IPS-NIHi11 (cell line): ENCODE measurements around the gene DDX56.
A peak's percentile ranks its signal among the peaks of the same experiment; 100 is the strongest.

Experiments
- DNase-seq: peaks from one replicate; pipeline ENCODE4 v3.0.0; 2012; ENCODE audit warnings: mixed read lengths, low spot score

Gene DDX56

DNA sequence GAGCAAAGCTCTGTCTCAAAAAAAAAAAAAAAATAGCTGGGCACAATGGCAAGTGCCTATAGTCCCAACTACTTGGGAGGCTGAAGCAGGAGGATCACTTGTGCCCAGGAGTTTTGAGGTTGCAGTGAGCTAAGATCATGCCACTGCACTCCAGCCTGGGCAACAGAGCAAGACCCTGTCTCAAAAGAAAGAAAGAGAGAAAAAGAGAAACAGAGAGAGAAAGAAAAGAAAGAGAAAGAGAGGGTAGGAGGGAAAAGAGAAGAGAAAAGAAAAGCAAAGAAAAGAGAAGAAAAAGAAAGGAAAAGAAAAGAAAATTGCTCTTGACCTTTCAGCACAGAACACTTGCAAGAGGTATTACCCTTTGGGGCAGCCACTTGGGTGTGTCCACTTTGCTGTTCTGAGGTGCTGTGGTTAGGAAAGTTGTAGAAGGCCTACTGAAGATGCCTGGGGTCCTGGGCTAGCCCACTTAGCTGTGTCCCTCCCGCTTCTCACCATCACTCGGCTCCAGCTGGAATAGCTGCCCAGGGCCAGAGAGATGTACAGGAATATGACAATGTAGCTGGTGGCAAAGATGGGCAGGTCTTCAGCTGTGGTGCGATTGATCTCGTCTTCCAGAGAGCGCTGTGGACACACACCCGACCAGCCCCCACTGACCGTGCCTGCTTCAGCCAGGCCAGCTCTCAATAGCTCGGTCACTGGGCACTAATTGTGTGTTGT is 38.2 kb downstream of the DDX56 start:
- DNase-seq, result no peak

DNA sequence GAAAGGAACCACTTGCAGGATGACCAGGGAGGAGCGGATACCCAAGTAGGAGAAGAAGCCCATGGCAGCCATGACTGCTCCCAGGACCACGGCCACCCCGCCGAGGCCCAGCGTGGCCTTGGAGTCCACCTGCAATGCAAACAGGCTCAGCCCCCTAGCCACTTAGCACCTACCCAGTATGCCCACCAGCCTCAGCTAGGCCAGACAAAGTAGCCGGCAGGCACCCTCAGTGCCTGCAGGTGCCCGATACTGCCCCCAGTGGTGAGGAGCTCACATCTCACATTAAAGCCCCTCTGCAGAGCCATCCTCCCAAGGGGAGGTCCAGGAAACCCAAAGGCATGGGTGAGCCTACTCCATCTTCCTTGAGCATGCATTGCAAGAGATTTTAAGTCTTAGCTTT is 39.2 kb downstream of the DDX56 start:
- DNase-seq, result peak; percentile 96

DNA sequence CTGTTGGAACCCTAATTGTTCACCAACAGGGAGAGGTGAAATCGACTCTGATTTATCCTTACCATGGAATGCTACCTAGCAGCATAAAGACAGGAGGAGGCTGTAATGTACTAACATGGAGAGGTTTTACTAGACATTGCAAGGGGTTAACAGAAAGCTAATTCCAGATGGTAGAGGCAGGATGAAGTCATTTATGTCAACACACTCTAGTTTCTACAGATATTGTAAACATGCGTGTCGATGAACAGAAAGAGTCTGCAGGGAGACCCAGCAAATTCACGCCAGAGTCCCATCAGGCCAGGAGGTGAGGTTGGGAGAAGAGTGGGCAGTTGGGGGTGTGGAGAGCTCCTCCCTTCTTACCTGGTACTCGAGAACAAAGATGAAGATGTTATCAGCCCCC is 39.6 kb downstream of the DDX56 start:
- DNase-seq, result no peak

DNA sequence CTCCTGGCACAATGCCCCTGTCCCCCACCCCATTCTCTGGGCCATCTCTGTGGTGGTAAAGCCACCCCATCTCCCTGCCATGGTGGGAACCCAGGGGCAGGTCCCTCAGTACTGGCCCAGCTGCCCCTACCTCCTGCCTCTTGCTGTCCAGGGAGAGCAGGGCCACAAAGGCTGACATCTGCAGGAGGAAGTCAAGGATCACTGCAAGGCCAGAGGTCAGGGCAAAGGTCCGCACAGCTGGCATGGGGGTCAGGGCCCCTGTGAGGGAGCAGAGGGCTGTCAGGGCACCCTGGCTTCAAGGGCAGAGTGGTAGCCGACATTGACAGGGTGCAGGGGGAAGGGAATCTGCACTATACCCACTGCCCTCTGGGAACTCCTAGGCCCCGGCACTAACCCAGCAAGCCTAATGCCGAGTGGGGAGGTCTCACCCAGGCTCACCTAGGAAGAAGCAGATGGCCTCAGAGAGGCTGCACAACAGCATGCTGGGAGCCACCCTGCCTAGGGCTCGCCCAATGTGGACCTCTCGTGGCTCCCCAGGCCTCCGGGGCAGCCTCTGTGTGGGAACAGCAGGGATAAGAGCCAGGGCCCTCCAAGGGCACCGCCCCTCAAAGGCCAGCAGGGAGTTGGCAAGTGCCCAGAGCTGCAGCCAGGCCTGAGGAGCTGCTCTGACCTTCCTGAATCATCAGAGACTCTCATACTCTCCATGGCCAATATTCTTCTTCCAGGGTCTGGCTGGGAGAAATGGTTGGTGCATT is 40.2 kb downstream of the DDX56 start:
- DNase-seq, result peak; percentile 17

DNA sequence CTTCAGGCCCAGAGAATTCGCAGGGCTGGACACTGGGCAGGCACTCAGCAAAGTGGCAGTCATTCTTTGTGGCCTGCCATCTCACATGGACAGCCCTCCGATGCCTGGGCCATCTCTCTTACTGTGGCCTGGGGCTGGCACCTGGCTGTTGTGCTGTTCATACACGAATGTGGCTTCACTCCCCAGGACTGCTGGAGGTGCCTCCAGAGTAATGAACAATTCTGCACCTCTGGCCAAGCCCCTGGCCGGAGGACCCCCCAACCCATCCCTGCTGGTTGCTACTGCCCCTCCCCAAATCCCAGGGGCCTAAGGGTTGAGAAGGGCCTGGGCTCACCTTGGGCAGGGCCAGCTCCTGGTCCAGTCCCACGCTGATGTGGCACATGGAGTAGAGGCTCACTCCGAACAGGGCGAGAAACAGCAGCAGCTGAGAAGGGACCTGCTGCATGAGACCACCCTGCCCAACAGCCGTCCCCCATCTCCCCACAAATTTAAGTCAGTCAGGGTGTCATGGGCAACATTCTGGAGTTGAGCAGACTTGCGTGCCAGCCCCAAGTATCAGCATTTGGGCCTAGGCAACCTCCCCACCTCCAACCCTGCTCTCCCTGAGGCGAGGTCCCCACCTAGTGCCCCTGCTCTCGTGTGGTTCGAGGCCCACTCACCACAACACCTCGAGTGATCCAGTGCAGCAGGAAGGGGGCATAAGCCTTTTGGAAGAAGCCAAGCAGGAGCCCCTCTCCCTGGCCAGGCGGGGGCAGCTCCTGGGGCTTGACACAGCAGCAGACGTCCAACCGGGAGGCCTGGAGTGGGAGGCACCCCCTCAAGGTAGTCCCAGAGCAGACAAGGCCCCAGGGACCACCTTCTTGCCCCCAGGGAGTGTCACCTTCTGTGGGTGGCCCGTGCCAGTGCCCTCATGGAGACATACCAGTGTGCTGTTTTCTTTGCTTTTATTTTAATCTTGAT is 42.0 kb downstream of the DDX56 start:
- peak; percentile 6 for DNase-seq

DNA sequence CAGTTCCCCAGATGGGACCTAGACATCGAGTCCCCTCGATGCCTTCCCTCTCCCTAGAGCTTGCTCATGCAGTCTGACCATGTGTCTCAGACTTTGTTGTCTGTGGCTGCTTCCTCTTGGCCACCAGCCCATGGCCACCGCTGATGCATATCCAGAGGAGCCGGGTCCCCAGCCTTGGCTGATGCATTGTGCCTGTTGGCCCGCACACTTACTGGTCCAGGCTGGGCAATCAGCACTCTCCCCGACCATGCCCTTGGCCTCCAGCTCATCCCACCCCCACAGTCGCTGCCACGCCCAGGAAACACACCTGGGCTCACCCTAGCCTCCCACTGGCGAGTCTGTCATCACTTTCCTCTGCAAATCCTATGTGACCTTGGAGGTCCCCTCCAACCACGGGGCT is 42.7 kb downstream of the DDX56 start:
- peak; percentile 5 for DNase-seq

DNA sequence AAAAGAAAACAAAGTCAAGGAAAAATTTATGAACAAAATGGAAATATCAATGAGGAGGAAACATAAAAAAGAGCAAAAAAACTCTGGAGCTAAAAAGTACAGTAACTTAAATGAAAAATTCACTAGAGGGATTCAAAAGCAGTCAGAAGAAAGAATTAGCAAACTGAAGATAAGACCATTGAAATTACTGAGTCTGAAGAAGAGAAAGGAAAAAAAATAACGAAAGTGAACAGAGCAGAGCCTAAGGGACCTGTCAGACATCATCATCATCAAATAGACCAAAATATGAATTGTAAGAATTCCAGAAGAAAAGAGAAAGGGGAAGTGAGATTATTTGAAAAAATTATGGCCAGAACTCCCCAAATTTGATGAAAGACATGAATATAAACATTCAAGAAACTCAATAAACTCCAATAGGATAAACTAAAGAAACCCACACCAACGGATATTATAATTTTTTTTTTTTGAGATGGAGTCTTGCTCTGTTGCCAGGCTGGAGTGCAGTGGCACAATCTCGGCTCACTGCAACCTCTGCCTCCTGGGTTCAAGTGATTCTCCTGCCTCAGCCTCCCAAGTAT is 48.8 kb downstream of the DDX56 start:
- DNase-seq, result no peak

DNA sequence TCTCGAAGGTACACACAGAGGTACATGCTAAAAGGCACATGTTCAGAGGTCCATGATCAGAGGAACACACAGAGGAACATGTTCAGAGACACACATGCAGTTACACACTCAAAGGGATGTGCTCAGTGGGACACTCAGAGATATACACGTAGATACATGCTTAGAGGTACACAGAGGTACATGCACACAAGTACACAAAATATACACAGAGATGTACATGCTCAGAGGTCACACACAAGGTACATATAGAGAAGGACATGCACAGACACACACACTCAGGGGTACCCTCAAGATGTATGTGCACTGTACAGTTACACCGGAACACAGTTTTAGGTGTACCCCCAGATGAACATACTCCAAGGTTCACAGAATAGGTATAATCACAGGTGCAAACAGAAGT is 51.4 kb downstream of the DDX56 start:
- DNase-seq, result no peak

DNA sequence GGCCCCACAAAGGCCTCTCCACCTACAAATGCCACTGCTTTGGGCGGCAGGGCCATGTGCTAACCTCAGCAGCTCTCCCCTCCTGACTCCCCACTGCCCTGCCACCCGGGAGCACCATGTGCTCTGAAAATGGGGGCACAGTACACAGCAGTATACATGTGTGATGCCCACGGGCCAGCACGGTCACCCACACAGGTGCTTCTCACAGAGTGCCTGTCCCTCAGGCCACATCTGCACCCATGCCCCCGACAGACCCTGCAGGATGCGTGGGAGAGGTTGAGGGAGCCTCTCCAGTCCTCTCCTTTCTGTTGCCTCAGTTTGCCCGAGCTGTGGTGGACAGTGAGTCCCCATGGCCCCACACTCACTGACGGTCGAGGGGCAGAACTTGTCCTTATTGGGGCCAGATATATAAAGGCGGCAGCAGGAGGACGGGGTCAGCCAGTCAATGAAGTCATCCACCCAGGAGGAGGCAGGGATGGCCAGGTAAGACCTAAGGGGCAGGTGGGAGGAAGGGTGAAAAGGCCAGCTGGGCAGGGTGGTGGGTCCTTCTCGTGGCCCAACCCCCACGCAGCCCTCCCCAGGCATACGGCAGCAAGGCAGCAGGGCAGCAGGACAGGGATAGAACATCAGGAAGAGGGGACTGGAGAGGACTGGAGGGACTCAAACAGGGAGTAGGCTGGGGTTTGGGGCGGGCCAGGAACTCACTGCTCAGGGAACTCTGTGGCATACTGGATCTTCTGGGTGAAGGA is 52.2 kb downstream of the DDX56 start:
- no peak for DNase-seq

DNA sequence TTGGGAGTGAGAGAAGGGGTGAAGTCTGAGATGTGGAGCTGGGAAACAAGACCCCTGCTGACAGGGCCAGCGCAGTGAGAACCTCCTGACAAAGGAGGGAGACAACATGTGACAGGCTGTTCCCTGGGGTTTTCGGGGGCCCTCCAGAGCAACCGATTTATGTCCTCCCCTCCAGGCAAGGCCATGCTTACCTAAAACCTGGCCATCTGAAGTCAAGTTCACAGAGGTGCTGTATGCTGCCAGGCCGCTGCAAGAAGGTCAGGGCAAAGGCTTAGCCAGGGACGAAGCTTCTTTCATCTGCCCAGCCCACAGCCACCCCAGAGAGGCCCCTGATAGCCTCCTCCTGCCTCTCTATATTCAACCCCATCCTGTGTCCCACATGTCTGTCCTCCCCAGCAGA is 53.1 kb downstream of the DDX56 start:
- DNase-seq, result peak; percentile 4

DNA sequence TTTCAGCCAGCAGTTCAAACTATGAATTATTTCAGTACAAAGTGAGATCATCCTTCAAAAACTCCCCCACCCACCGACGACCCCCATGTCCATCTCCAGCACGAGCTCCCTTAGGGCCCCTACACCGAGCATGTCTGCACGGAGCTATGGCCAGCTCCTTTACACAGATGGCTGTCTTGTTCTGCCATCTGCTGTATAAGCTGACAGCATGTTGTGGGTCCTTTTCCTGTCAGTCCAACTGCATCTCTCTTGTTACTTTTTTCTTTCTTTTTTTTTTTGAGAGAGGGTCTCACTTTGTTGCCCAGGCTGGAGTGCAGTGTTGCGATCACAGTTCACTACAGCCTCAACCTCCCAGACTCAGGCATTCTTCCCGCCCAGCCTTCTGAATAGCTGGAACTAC is 54.2 kb downstream of the DDX56 start:
- DNase-seq, result no peak

DNA sequence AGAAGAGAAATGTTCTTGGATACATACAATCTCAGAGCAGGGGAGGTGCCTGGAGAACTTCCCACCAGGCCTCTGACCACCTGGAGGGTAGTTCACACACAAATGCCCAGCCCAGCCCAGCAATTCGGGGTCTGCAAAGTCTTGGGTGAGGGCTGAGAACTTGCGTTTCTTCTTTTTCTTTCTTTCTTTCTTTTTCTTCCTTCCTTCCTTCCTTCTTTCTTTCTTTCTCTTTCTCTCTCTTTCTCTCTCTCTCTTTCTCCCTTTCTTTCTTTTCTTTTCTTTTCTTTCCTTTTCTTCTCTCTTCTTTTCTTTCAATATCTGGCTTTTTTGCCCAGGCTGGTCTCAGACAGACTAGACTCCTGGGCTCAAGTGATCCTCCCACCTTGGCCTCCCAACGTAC is 54.9 kb downstream of the DDX56 start:
- DNase-seq, result no peak

DNA sequence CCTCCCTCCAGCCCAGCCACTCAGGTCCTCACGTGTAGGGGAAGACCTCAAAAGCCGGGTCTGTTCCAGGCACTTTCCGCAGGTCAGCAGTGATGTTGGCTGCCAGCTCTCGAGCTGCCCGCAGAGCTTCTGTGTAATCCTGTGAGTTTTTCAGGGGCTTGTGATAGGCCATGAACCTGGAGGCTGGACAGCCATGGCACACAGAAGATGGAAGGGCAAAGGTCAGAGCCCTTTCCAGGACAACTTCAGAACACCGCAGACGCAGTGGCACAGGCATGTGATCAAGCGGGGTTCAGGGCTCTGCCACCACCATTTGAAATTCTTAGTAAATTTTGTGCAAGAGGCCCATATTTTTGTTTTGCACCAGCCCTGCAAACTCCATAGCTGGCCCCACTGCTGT is 56.5 kb downstream of the DDX56 start:
- DNase-seq, result no peak
